A549 treated with Hydrocortisone at 1 μM for 4 hours (cell line): ENCODE results near the gene SMTN. TPM values are rescaled to one million over a fixed set of nuclear protein-coding genes. Genes with fewer than 3 reads are reported as not detected.

ENCODE experiments used
- total RNA-seq: library from RNA; stranded (reverse); fragments of 200-300 nt; extraction: Qiagen RNA extraction; gene quantifications from 5 replicates; pipeline ENCODE4 v1.2.3, GENCODE V29; 2022

The SMTN gene
- total RNA-seq, result 25.3 to 28.4 TPM (median 25.7 TPM) in 5 replicates

GRCh38 chr22:31080848-31081649 lies at the start of gene SMTN:
SMTN (plus strand) TSS chr22:31081318; CDS start chr22:31083259, 1,941 bp downstream.

GRCh38 chr22:31107178-31107893 lies 26.2 kb downstream of the SMTN start, which contains the start of gene SELENOM:
SELENOM (minus strand) TSS chr22:31107568; CDS start chr22:31107505, 63 bp downstream.

GRCh38 chr22:31122532-31123291 lies 41.6 kb downstream of the SMTN start, which contains the start of gene INPP5J:
INPP5J (plus strand) TSS chr22:31122966; CDS start chr22:31123015, 49 bp downstream.

DNA sequence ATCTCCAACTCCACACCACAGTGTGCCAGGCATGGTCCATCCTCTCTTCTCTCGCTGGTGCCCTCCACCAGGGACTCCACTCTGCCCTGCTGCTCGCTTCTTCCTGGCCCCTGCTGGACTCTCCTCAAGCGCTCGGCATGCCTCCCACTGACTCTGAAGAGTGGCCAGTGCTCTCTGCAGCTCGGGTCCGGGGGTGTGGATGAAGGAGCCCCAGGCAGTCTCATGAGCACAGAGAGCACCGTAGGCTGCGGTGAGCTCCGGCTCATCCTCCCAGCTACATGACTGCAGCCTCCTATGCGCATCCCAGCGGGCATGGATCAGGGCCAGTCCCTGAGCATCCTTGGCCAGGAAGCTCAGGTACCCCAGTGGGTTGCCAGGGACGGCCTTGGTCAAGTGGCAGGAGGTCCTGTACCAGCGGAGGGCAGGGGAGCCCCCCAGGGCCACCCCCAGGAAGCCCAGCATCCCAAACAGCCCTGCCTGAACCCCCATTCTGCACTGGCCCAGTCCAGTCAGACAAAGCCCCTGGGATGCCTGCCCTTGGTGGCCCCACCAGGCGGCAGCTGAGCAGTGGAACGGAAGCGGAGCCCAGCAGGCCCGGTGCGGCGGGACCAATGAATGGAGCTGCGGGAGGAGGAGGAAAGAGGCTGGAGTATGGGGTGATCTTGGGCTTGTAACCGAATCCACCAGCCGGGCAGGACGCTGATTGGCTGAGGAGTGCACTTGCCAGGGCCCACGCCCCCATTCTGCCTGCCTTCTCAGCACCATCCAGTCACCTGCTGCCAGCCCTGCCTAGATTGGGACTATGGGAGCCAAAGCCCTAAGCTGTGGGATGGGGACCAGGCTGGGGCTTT lies 59.0 kb downstream of the SMTN start, which contains the start of gene PLA2G3:
Gene PLA2G3, minus strand, starts transcription at position 643 of the 851 bp plus-strand sequence. Its CDS starts 154 bp downstream, at position 489.

Other genes with a start within 250 kb of the SMTN start
- gene MORC2, start 112.5 kb upstream of the SMTN start, total RNA-seq, result 13.3 to 14.3 TPM (median 13.8 TPM) in 5 replicates
- 21.5 to 33.9 TPM (median 25.6 TPM) in 5 replicates for gene TUG1, start 112.1 kb upstream of the SMTN start, total RNA-seq
- 49.5 to 76.8 TPM (median 67.1 TPM) in 5 replicates for gene SELENOM, start 26.2 kb downstream of the SMTN start, total RNA-seq
- 0.33 to 0.70 TPM (median 0.54 TPM) in 5 replicates for gene INPP5J, start 41.6 kb downstream of the SMTN start, total RNA-seq
- gene PLA2G3, start 59.2 kb downstream of the SMTN start, total RNA-seq, result not detected in 5 replicates
- 23.4 to 26.5 TPM (median 25.2 TPM) in 5 replicates for gene RNF185, start 78.9 kb downstream of the SMTN start, total RNA-seq
- gene LIMK2, start 131.0 kb downstream of the SMTN start, total RNA-seq, result 6.9 to 8.5 TPM (median 7.2 TPM) in 5 replicates
- 0.64 to 0.84 TPM (median 0.74 TPM) in 5 replicates for gene PIK3IP1, start 211.2 kb downstream of the SMTN start, total RNA-seq